HL-60 (cell line): Measurements from ENCODE around the gene NDUFS3.

Experiments used
- DNase-seq, 2 experiments: peaks; one replicate each; pipeline ENCODE4 v3.0.0-alpha.2; 2010 to 2020; ENCODE audit warnings: low read depth in 1 of 2, low spot score in 1 of 2
- H3K27ac ChIP-seq: fragments of 250-450 bp; sonication (Bioruptor Pico); replicated peaks from 2 replicates; pipeline ENCODE4 v1.5.1; 2020; ENCODE audit warnings: mild to moderate bottlenecking, moderate library complexity
- H3K27me3 ChIP-seq: fragments of 250-450 bp; sonication (Bioruptor Pico); 2 replicates; pipeline ENCODE4 v1.5.1; 2021; ENCODE audit warnings: mild to moderate bottlenecking, moderate library complexity; ENCODE audit not compliant: insufficient read depth, poor library complexity, severe bottlenecking
- H3K4me3 ChIP-seq: replicated peaks from 2 replicates; pipeline ENCODE4 v1.5.1; 2011; ENCODE audit warnings: mild to moderate bottlenecking, control low read depth, low read length; ENCODE audit not compliant: insufficient read depth
- GABPA ChIP-seq: IDR thresholded peaks from 2 replicates; pipeline ENCODE4 v1.6.1; 2012; ENCODE audit warnings: low read depth
- POLR2AphosphoS5 ChIP-seq: IDR thresholded peaks from 2 replicates; pipeline ENCODE4 v1.6.1; 2012; ENCODE audit warnings: low read depth
- SPI1 ChIP-seq: IDR thresholded peaks from 2 replicates; pipeline ENCODE4 v1.6.1; 2012; ENCODE audit warnings: low read depth, mild to moderate bottlenecking, borderline replicate concordance
- TF ChIP-seq, protein P1 (sequence below): IDR thresholded peaks from one replicate; pipeline ENCODE4 v1.5.1; 2011; ENCODE audit warnings: low read length, control low read depth, inconsistent platforms; ENCODE audit not compliant: insufficient read depth
- TF ChIP-seq, protein P2 (sequence below): IDR thresholded peaks from 2 replicates; pipeline ENCODE4 v1.6.1; 2012; ENCODE audit warnings: low read depth; ENCODE audit not compliant: insufficient replicate concordance

Gene NDUFS3

DNA sequence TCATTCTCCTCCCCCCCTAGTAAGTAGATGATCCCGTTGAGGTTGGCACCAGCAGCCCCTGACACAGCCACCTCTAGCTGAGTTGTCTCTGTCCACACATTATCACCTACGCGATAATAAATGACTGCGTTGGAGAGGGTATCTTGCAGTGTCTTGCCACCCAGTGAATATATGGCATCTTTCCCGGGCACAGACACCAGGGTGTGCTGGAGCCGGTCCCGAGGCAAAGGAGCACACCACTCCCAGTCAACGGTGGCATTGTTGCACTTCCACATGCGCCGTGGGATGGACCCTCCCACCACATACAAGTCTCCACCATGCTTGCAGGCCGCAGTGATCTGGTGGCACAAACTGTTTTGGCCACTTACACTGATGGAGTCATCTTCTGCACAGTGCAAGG, 5.6 kb upstream of the NDUFS3 start:
- Histone ChIP-seq H3K4me3 (no peak overlapping the region), H3K27me3 (no peaks in the 10 kb centered on the region), H3K27ac (no peak overlapping the region)
- TF ChIP-seq SPI1 (no peak), POLR2AphosphoS5 (no peak), GABPA (no peak)
- TF ChIP-seq, protein P1, sequence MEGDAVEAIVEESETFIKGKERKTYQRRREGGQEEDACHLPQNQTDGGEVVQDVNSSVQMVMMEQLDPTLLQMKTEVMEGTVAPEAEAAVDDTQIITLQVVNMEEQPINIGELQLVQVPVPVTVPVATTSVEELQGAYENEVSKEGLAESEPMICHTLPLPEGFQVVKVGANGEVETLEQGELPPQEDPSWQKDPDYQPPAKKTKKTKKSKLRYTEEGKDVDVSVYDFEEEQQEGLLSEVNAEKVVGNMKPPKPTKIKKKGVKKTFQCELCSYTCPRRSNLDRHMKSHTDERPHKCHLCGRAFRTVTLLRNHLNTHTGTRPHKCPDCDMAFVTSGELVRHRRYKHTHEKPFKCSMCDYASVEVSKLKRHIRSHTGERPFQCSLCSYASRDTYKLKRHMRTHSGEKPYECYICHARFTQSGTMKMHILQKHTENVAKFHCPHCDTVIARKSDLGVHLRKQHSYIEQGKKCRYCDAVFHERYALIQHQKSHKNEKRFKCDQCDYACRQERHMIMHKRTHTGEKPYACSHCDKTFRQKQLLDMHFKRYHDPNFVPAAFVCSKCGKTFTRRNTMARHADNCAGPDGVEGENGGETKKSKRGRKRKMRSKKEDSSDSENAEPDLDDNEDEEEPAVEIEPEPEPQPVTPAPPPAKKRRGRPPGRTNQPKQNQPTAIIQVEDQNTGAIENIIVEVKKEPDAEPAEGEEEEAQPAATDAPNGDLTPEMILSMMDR: no peak
- TF ChIP-seq, protein P2, sequence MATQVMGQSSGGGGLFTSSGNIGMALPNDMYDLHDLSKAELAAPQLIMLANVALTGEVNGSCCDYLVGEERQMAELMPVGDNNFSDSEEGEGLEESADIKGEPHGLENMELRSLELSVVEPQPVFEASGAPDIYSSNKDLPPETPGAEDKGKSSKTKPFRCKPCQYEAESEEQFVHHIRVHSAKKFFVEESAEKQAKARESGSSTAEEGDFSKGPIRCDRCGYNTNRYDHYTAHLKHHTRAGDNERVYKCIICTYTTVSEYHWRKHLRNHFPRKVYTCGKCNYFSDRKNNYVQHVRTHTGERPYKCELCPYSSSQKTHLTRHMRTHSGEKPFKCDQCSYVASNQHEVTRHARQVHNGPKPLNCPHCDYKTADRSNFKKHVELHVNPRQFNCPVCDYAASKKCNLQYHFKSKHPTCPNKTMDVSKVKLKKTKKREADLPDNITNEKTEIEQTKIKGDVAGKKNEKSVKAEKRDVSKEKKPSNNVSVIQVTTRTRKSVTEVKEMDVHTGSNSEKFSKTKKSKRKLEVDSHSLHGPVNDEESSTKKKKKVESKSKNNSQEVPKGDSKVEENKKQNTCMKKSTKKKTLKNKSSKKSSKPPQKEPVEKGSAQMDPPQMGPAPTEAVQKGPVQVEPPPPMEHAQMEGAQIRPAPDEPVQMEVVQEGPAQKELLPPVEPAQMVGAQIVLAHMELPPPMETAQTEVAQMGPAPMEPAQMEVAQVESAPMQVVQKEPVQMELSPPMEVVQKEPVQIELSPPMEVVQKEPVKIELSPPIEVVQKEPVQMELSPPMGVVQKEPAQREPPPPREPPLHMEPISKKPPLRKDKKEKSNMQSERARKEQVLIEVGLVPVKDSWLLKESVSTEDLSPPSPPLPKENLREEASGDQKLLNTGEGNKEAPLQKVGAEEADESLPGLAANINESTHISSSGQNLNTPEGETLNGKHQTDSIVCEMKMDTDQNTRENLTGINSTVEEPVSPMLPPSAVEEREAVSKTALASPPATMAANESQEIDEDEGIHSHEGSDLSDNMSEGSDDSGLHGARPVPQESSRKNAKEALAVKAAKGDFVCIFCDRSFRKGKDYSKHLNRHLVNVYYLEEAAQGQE: no peak
- DNase-seq: no peak

GRCh38 chr11:47577460-47578041, 1.3 kb upstream of the NDUFS3 start:
- Histone ChIP-seq H3K27ac (no peak overlapping the region), H3K4me3 (no peak overlapping the region), H3K27me3 (no peaks in the 10 kb centered on the region)
- no peak for DNase-seq
- TF ChIP-seq GABPA (no peak), POLR2AphosphoS5 (no peak), SPI1 (no peak)
- TF ChIP-seq, protein P2: no peak
- TF ChIP-seq, protein P1: no peak

DNA sequence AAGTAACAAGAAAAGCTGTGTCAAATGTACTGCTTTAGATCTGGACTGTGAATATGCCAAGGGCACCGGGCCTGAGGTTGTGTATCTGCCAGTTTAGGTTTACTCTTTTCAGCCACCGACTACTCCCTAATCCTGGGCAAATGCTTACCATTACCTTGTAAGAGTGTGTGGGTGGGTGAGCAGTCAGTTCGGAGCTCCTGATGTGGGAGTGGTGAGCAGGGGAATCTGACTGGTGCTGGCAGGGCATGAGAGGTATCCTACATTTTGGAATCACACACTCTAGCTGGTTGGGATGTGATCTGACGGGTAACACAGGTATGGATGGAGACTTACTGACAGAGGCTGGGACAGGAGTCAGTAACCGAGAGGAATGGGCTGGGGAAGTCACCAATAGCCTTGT, 5.0 kb downstream of the NDUFS3 start:
- no peak for TF ChIP-seq POLR2AphosphoS5
- TF ChIP-seq, protein P2: no peak
- no peak for TF ChIP-seq SPI1
- TF ChIP-seq GABPA: no peak
- TF ChIP-seq, protein P1: no peak
- Histone ChIP-seq H3K4me3 (no peak overlapping the region), H3K27ac (no peak overlapping the region), H3K27me3 (no peaks in the 10 kb centered on the region)
- no peak for DNase-seq
